Liver (tissue), 9 donors: ENCODE measurements around the gene RAMP3. TPM values are rescaled to one million over a fixed set of nuclear protein-coding genes. Genes with fewer than 3 reads are reported as not detected.

Experiments used
- DNase-seq: peaks from one replicate; pipeline ENCODE4 v3.0.0-alpha.2; 2017; ENCODE audit warnings: low spot score
- H3K27ac ChIP-seq, 2 donors: one replicate each; pipeline ENCODE4 v1.7.0; 2013; ENCODE audit warnings: inconsistent platforms in 2 of 2, low read length in 2 of 2, control low read depth in 1 of 2, low read depth in 1 of 2, mild to moderate bottlenecking in 1 of 2
- H3K27me3 ChIP-seq, 4 donors: one replicate each; pipeline versions ENCODE4 v1.6.1 to v1.7.0; 2013; ENCODE audit warnings: low read length in 3 of 4, inconsistent platforms in 1 of 4, mild to moderate bottlenecking in 1 of 4, moderate library complexity in 1 of 4; ENCODE audit not compliant: control insufficient read depth in 4 of 4, insufficient read depth in 4 of 4
- H3K36me3 ChIP-seq, 4 donors: one replicate each; pipeline versions ENCODE4 v1.6.1 to v1.7.0; 2013; ENCODE audit warnings: low read length in 3 of 4, mild to moderate bottlenecking in 3 of 4, low read depth in 1 of 4, moderate library complexity in 1 of 4; ENCODE audit not compliant: control insufficient read depth in 4 of 4, insufficient read depth in 3 of 4
- H3K4me1 ChIP-seq, 4 donors: one replicate each; pipeline versions ENCODE4 v1.6.1 to v1.7.0; 2013; ENCODE audit warnings: low read length in 3 of 4, mild to moderate bottlenecking in 3 of 4, moderate library complexity in 1 of 4; ENCODE audit not compliant: control insufficient read depth in 4 of 4, insufficient read depth in 4 of 4
- H3K4me3 ChIP-seq, 3 donors: one replicate each; pipeline versions ENCODE4 v1.6.1 to v1.7.0; 2013; ENCODE audit warnings: low read length in 3 of 3, control low read depth in 1 of 3, low read depth in 1 of 3, mild to moderate bottlenecking in 1 of 3
- H3K9ac ChIP-seq, 2 donors: one replicate each; pipeline ENCODE4 v1.7.0; 2013; ENCODE audit warnings: low read length in 2 of 2, mild to moderate bottlenecking in 2 of 2, moderate library complexity in 2 of 2, control low read depth in 1 of 2, low read depth in 1 of 2
- H3K9me3 ChIP-seq, 4 donors: one replicate each; pipeline versions ENCODE4 v1.6.1 to v1.7.0; 2013; ENCODE audit warnings: low read length in 3 of 4; ENCODE audit not compliant: control insufficient read depth in 4 of 4
- EGR1 ChIP-seq, 2 donors: IDR thresholded peaks; 2 replicates each; pipeline ENCODE4 v1.6.1; 2016 to 2018; ENCODE audit warnings: antibody characterized with exemption in 2 of 2, low read depth in 2 of 2
- FOXA1 ChIP-seq: IDR thresholded peaks from 2 replicates; pipeline ENCODE4 v1.6.1; 2016; ENCODE audit warnings: antibody characterized with exemption
- FOXA2 ChIP-seq: IDR thresholded peaks from 2 replicates; pipeline ENCODE4 v1.6.1; 2016; ENCODE audit warnings: antibody characterized with exemption
- HNF4A ChIP-seq, 2 donors: conservative IDR thresholded peaks; 2 replicates each; pipeline ENCODE4 v1.6.1; 2016; ENCODE audit warnings: antibody characterized with exemption in 2 of 2, mild to moderate bottlenecking in 2 of 2
- JUND ChIP-seq, 2 donors: IDR thresholded peaks; 2 replicates each; pipeline ENCODE4 v1.6.1; 2016; ENCODE audit warnings: antibody characterized with exemption in 2 of 2
- RAD21 ChIP-seq, 2 donors: IDR thresholded peaks; 2 replicates each; pipeline ENCODE4 v1.6.1; 2016; ENCODE audit warnings: antibody characterized with exemption in 2 of 2, mild to moderate bottlenecking in 2 of 2
- YY1 ChIP-seq: IDR thresholded peaks from 2 replicates; pipeline ENCODE4 v1.6.1; 2016; ENCODE audit warnings: antibody characterized with exemption, mild to moderate bottlenecking
- WGBS: extraction: QIAGEN DNeasy Blood & Tissue Kit; methylation state at CpG from one replicate; pipeline ENCODE4 v1.1.7; 2013; 5-methylcytosine and 5-hydroxymethylcytosine counted together
- polyA plus RNA-seq, 2 donors: library from polyadenylated mRNA; stranded (reverse) in 1 of 2; unstranded in 1 of 2; fragments of 200-250 nt in 1 of 2; fragments of >200 nt in 1 of 2; fragmentation: Nextera tagmentation in 1 of 2; extraction: Ambion mirVana in 1 of 2; gene quantifications; one replicate each; pipeline versions ENCODE4 v1.2.1 to v1.2.3, GENCODE V29; 2013 to 2015
- total RNA-seq, 2 donors: library from RNA; depleted of rRNA; stranded (reverse); fragments of >200 nt; gene quantifications; one replicate each; pipeline ENCODE4 v1.2.3, GENCODE V29; 2014
- TF ChIP-seq, protein P1 (sequence below): IDR thresholded peaks from 2 replicates; pipeline ENCODE4 v1.6.1; 2016; ENCODE audit warnings: antibody characterized with exemption, mild to moderate bottlenecking
- TF ChIP-seq, protein P2 (sequence below): IDR thresholded peaks from 2 replicates; pipeline ENCODE4 v1.6.1; 2016; ENCODE audit warnings: antibody characterized with exemption
- TF ChIP-seq, protein P3 (sequence below): IDR thresholded peaks from 2 replicates; pipeline ENCODE4 v1.6.1; 2016; ENCODE audit warnings: antibody characterized with exemption
- donor health status: healthy.
- donor health status: healthy.
- donor health status: healthy.
- donor health status: healthy.
- donor health status: healthy.

Gene RAMP3
- total and polyA plus RNA-seq, 4 donors: 2.3 to 30.0 (median 22.2) TPM

DNA sequence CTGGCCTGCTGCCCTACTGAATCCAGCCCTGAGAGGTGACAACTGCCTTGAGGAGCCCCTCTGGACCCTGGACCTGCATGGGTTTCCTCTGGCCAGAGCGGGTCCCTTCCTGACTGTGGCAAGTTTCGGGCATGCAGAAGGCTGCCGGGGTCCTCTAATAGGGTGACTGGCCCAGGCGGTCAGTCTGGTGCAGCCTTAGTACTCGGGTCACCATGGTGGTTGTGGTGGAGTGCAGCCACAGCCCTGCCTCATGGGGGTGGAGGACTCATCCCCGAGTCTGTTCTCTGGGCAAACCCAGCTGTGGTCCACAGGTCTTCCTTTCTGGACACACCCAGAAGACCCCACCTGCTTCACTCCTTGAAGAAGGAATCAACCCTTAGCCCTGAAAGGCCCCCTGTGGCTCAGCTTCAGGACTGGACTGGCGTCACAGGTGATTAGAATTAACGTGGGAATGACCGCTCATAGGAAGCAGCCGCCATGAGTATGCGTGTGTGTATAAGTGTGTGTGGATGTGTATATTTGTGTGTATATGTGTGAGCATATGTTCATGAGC, 28.7 kb downstream of the RAMP3 start:
- no peak overlapping the region for H3K4me3 ChIP-seq
- H3K9me3 ChIP-seq: no peaks in the 10 kb centered on the region
- WGBS: 90% methylated on average over 11 of the region's 11 CpGs
- H3K36me3 ChIP-seq: no peaks in the 10 kb centered on the region
- DNase-seq: no peak
- H3K4me1 ChIP-seq: no peaks in the 10 kb centered on the region
- no peak overlapping the region for H3K27ac ChIP-seq
- H3K27me3 ChIP-seq: no peaks in the 10 kb centered on the region
- no peak for TF ChIP-seq RAD21 (IDR thresholded peaks at IDR 0.05)
- no peak for TF ChIP-seq FOXA2
- TF ChIP-seq, protein P1, sequence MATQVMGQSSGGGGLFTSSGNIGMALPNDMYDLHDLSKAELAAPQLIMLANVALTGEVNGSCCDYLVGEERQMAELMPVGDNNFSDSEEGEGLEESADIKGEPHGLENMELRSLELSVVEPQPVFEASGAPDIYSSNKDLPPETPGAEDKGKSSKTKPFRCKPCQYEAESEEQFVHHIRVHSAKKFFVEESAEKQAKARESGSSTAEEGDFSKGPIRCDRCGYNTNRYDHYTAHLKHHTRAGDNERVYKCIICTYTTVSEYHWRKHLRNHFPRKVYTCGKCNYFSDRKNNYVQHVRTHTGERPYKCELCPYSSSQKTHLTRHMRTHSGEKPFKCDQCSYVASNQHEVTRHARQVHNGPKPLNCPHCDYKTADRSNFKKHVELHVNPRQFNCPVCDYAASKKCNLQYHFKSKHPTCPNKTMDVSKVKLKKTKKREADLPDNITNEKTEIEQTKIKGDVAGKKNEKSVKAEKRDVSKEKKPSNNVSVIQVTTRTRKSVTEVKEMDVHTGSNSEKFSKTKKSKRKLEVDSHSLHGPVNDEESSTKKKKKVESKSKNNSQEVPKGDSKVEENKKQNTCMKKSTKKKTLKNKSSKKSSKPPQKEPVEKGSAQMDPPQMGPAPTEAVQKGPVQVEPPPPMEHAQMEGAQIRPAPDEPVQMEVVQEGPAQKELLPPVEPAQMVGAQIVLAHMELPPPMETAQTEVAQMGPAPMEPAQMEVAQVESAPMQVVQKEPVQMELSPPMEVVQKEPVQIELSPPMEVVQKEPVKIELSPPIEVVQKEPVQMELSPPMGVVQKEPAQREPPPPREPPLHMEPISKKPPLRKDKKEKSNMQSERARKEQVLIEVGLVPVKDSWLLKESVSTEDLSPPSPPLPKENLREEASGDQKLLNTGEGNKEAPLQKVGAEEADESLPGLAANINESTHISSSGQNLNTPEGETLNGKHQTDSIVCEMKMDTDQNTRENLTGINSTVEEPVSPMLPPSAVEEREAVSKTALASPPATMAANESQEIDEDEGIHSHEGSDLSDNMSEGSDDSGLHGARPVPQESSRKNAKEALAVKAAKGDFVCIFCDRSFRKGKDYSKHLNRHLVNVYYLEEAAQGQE: no peak
- H3K9ac ChIP-seq: no peak overlapping the region

DNA sequence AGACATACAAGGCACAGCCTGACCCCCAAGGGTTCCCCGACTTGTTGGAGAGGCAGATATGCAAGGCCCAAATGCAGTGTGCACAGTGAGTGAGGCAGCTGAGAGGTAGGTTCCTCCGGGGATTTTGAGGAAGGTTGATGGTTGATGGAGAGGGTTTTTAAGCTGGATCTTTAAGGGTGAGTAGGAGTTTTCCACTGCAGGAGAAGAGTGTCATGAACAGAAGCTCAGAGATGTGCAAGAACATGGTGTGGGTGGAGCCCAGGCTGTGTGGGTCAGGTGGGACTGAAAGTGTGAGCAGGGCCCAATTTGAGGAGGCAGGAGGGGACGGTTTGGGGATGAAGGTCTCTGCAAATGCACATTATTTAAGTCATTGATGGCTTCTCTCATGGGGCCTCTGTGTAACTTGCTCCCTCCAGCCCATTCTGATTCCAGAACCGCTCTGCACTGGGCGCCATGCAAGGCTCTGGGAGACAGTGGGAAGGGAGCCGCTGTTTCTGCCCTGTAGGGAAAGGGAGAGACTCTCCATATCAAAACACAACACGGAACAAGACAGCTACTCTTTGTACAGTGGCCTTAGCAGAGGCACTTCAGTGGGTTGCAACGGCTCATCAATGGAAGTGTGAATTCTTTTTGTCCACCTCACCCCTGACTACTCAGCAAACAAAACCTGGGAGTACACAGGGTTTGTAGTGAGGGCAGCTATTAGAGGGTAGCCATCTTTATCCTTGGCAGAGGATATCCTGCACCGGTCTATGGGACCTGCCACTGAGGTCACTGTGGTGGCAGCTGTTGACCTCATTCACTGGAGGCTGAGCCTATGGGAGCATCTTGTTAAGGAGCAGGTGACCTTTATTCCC, 29.7 kb downstream of the RAMP3 start:
- H3K27ac ChIP-seq: no peak overlapping the region
- no peaks in the 10 kb centered on the region for H3K9me3 ChIP-seq
- H3K4me3 ChIP-seq: no peak overlapping the region
- H3K27me3 ChIP-seq: no peaks in the 10 kb centered on the region
- H3K9ac ChIP-seq: no peak overlapping the region
- TF ChIP-seq YY1 (no peak), HNF4A (conservative IDR thresholded peaks at IDR 0.05) (no peak), EGR1 (IDR thresholded peaks at IDR 0.05; ENCODE audit: low read depth in 2 of 2) (no peak)
- WGBS: 81% methylated on average over 9 of the region's 9 CpGs
- H3K36me3 ChIP-seq: no peaks in the 10 kb centered on the region
- DNase-seq: no peak
- no peaks in the 10 kb centered on the region for H3K4me1 ChIP-seq

DNA sequence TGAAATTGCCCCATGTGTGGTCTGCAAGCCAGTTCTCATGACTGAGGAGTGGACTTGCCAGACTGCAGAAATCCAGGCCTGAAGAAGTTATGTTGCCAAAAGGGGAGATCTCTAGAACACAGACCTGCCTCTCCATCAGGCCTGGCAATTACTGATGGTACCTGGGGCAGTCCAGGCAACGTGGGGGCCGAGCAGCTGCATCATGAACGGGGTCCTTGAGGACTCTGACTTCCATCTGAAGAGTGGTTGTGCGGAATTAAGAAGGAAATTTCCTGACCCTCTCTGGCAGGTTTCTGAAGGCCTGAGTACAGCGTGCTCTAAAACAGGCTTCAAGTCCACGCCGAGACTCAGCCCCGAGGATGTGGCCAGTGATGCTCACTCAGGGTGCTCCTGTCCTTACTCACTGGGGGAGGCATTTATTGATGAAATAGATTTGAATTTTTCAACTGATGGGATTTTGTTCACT, 30.4 kb downstream of the RAMP3 start:
- H3K9me3 ChIP-seq: no peaks in the 10 kb centered on the region
- no peak for TF ChIP-seq HNF4A (conservative IDR thresholded peaks at IDR 0.05)
- TF ChIP-seq YY1: no peak
- no peak for TF ChIP-seq JUND (IDR thresholded peaks at IDR 0.05)
- TF ChIP-seq, protein P2, sequence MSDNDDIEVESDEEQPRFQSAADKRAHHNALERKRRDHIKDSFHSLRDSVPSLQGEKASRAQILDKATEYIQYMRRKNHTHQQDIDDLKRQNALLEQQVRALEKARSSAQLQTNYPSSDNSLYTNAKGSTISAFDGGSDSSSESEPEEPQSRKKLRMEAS: no peak
- TF ChIP-seq FOXA1: no peak
- TF ChIP-seq, protein P3, sequence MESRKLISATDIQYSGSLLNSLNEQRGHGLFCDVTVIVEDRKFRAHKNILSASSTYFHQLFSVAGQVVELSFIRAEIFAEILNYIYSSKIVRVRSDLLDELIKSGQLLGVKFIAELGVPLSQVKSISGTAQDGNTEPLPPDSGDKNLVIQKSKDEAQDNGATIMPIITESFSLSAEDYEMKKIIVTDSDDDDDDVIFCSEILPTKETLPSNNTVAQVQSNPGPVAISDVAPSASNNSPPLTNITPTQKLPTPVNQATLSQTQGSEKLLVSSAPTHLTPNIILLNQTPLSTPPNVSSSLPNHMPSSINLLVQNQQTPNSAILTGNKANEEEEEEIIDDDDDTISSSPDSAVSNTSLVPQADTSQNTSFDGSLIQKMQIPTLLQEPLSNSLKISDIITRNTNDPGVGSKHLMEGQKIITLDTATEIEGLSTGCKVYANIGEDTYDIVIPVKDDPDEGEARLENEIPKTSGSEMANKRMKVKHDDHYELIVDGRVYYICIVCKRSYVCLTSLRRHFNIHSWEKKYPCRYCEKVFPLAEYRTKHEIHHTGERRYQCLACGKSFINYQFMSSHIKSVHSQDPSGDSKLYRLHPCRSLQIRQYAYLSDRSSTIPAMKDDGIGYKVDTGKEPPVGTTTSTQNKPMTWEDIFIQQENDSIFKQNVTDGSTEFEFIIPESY: no peak
- H3K27ac ChIP-seq: no peak overlapping the region
- no peak overlapping the region for H3K9ac ChIP-seq
- no peaks in the 10 kb centered on the region for H3K4me1 ChIP-seq
- no peak overlapping the region for H3K4me3 ChIP-seq
- H3K36me3 ChIP-seq: no peaks in the 10 kb centered on the region
- no peak for DNase-seq
- H3K27me3 ChIP-seq: no peaks in the 10 kb centered on the region
- WGBS: 85% methylated on average over 8 of the region's 8 CpGs
